Bronchial epithelial cell (primary cell): ENCODE measurements around the gene CHD9. TPM values are rescaled to one million over a fixed set of nuclear protein-coding genes. Genes with fewer than 3 reads are reported as not detected.

Experiments used
- DNase-seq: peaks from one replicate; pipeline ENCODE4 v3.0.0-alpha.2; 2010; ENCODE audit warnings: low read depth
- FAIRE-seq: peaks from 2 replicates; lab custom pipeline; 2011; peaks lifted over from hg19 to GRCh38; lab: Jason Lieb, UNC
- H3K27me3 ChIP-seq: 2 replicates; pipeline ENCODE4 v1.5.1; 2011; ENCODE audit warnings: low read length; ENCODE audit not compliant: control insufficient read depth, insufficient read depth
- H3K36me3 ChIP-seq: 2 replicates; pipeline ENCODE4 v1.5.1; 2011; ENCODE audit warnings: low read length; ENCODE audit not compliant: control insufficient read depth, insufficient read depth
- H3K4me3 ChIP-seq: 2 replicates; pipeline ENCODE4 v1.5.1; 2011; ENCODE audit warnings: mild to moderate bottlenecking, low read depth, low read length, control low read depth
- CTCF ChIP-seq: IDR thresholded peaks from 2 replicates; pipeline ENCODE4 v1.5.1; 2011; ENCODE audit warnings: mild to moderate bottlenecking, moderate library complexity, low read length, control low read depth, inconsistent platforms; ENCODE audit not compliant: insufficient read depth, severe bottlenecking
- total RNA-seq: library from RNA; depleted of rRNA; stranded (reverse); fragments of >200 nt; gene quantifications from 2 replicates; pipeline ENCODE4 v1.2.1, GENCODE V29; 2014

The CHD9 gene
- total RNA-seq, 1 donor from 2014 or later = 35.3 TPM

GRCh38 chr16:53159781-53160436 lies 105.1 kb downstream of the CHD9 start:
- Histone ChIP-seq H3K36me3 (peaks cover 7% of the 10 kb centered on the region), H3K27me3 (no peaks in the 10 kb centered on the region), H3K4me3 (no peak overlapping the region)
- DNase-seq (peak; percentile 53), FAIRE-seq (no peak)
- TF ChIP-seq CTCF = peak; percentile 55

DNA sequence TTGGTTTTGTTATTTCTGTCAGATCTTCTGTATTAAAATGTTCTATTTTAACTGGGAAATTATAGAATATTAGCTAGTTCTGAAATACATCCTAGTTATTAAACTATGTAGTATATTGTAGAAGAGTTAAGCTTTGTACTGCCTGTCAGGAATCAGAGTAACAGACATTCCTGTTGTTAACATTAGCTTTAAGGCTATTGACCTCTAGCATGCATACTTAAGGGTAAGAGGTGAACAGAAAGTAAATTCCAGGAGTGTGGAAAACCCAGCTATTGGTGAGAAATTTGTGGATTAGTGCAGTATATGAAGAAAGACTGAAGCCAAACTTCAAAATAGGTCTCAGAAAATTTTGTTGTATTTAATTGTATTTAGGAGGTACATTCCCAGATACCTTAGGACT lies 111.3 kb downstream of the CHD9 start:
- Histone ChIP-seq H3K4me3 (no peak overlapping the region), H3K36me3 (peaks cover 4% of the 10 kb centered on the region), H3K27me3 (no peaks in the 10 kb centered on the region)
- no peak for TF ChIP-seq CTCF
- FAIRE-seq (no peak), DNase-seq (no peak)

DNA sequence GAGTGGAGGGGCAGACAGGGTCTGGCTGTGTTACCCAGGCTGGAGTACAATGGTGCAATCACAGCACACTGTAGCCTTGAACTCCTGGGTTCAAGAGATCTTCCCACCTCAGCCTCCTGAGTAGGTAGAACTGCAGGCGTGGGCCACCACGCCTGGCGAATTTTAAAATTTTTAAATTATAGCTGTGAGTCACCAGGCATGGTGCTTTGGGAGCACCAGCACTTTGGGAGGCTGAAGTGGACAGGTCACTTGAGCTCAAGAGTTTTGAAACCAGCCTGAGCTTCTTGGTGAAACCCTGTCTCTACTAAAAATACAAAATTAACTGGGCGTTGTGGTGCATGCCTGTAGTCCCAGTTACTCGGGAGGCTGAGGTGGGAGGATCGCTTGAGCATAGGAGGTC lies 114.0 kb downstream of the CHD9 start:
- H3K4me3 ChIP-seq = no peak overlapping the region
- FAIRE-seq = no peak
- no peaks in the 10 kb centered on the region for H3K27me3 ChIP-seq
- H3K36me3 ChIP-seq = peaks cover 1% of the 10 kb centered on the region
- no peak for DNase-seq
- TF ChIP-seq CTCF = no peak

DNA sequence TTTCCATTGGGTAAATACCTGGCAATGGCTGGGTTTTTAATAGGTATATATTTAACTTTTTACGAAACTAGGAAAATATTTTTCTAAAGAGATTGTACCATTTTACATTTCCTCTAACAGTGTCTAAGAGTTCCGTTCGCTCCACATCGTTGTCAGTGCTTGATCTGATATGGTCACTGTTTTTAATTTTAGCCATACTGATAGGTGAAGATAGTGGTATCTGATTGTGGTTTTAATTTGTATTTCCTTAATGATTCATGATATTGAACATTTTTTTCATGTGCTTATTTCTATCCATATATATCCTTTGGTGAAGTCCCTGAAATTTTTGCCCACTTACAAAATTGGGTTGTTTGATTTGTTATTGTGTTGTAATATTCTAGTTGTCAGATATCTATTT lies 117.7 kb downstream of the CHD9 start:
- no peak for FAIRE-seq

GRCh38 chr16:53175118-53175517 lies 120.3 kb downstream of the CHD9 start:
- H3K4me3 ChIP-seq = no peak overlapping the region
- TF ChIP-seq CTCF = no peak
- no peaks in the 10 kb centered on the region for H3K36me3 ChIP-seq
- FAIRE-seq (no peak), DNase-seq (no peak)
- H3K27me3 ChIP-seq = no peaks in the 10 kb centered on the region

More for the DNA sequence above, 117.7 kb downstream of the CHD9 start:
- Histone ChIP-seq H3K27me3 (no peaks in the 10 kb centered on the region), H3K4me3 (no peak overlapping the region), H3K36me3 (peaks cover 1% of the 10 kb centered on the region)
- no peak for DNase-seq
- no peak for TF ChIP-seq CTCF

GRCh38 chr16:53176434-53176833 lies 121.6 kb downstream of the CHD9 start:
- H3K36me3 ChIP-seq = no peaks in the 10 kb centered on the region
- H3K4me3 ChIP-seq = no peak overlapping the region
- TF ChIP-seq CTCF = no peak
- no peak for DNase-seq
- no peak for FAIRE-seq
- no peaks in the 10 kb centered on the region for H3K27me3 ChIP-seq
